SK-N-SH (cell line): ENCODE measurements around the gene AFMID. TPM values are rescaled to one million over a fixed set of nuclear protein-coding genes. Genes with fewer than 3 reads are reported as not detected.

Experiments
- CTCF ChIA-PET: fragments of 300-600, 350-600 bp; formaldehyde crosslinking; extraction: SDS; loops from one replicate; lab custom pipeline; 2021; lab: Yijun Ruan, JAX
- POLR2A ChIA-PET: fragments of 350-600 bp; sonication (Branson Sonifier 250); formaldehyde crosslinking; extraction: SDS; loops from one replicate; lab custom pipeline; 2020; ENCODE audit warnings: antibody characterized with exemption, inconsistent platforms; lab: Yijun Ruan, JAX
- DNase-seq: peaks from one replicate; pipeline ENCODE4 v3.0.0; 2012
- H2AFZ ChIP-seq: fragments of 200-600 bp; sonication (generic); 2 replicates; pipeline ENCODE4 v1.8.1; 2016; ENCODE audit warnings: antibody characterized with exemption, mild to moderate bottlenecking, low read depth
- H3F3A ChIP-seq: fragments of 200-600 bp; sonication (generic); replicated peaks from 2 replicates; pipeline ENCODE3; 2016; ENCODE audit warnings: antibody characterized with exemption, mild to moderate bottlenecking; ENCODE audit not compliant: insufficient read depth
- H3K27ac ChIP-seq, 2 experiments: fragments of 200-500 bp in 1 of 2; fragments of 200-600 bp in 1 of 2; sonication (Bioruptor generic) in 1 of 2; sonication (generic), shearing (Covaris generic) in 1 of 2; 2 replicates each; pipeline versions ENCODE4 v1.5.1 to v1.6.1; 2014 to 2016; ENCODE audit warnings: low read depth in 2 of 2, inconsistent platforms in 1 of 2, low read length in 1 of 2, mild to moderate bottlenecking in 1 of 2, mixed read lengths in 1 of 2
- H3K27me3 ChIP-seq: fragments of 200-600 bp; sonication (generic), shearing (Covaris generic); 2 replicates; pipeline ENCODE4 v1.6.1; 2016; ENCODE audit warnings: mixed run types; ENCODE audit not compliant: insufficient read depth
- H3K36me3 ChIP-seq, 2 experiments: fragments of 200-500 bp in 1 of 2; fragments of 200-600 bp in 1 of 2; sonication (Bioruptor generic) in 1 of 2; sonication (generic) in 1 of 2; replicated peaks in 1 of 2; 2 replicates each; pipeline versions ENCODE3 to v1.5.1; 2014 to 2016; ENCODE audit warnings: low read length in 1 of 2, mild to moderate bottlenecking in 1 of 2; ENCODE audit not compliant: insufficient read depth in 2 of 2, control insufficient read depth in 1 of 2
- H3K4me1 ChIP-seq, 2 experiments: fragments of 200-500 bp in 1 of 2; fragments of 200-600 bp in 1 of 2; sonication (Bioruptor generic) in 1 of 2; sonication (generic), shearing (Covaris generic) in 1 of 2; 2 replicates each; pipeline versions ENCODE4 v1.5.1 to v1.6.1; 2014 to 2016; ENCODE audit warnings: low read depth in 1 of 2, low read length in 1 of 2, mixed run types in 1 of 2; ENCODE audit not compliant: insufficient read depth in 2 of 2, control insufficient read depth in 1 of 2
- H3K4me2 ChIP-seq: fragments of 200-600 bp; sonication (generic), shearing (Covaris generic); 2 replicates; pipeline ENCODE4 v1.6.1; 2017; ENCODE audit warnings: mixed run types
- H3K4me3 ChIP-seq, 2 experiments: fragments of 200-500 bp in 1 of 2; fragments of 200-600 bp in 1 of 2; sonication (Bioruptor generic) in 1 of 2; sonication (generic), shearing (Covaris generic) in 1 of 2; 2 replicates each; pipeline versions ENCODE4 v1.5.1 to v1.8.1; 2014 to 2016; ENCODE audit warnings: low read depth in 2 of 2, inconsistent platforms in 1 of 2, low read length in 1 of 2, mild to moderate bottlenecking in 1 of 2, mixed read lengths in 1 of 2, moderate library complexity in 1 of 2
- H3K79me2 ChIP-seq: fragments of 200-600 bp; sonication (generic); 2 replicates; pipeline ENCODE4 v1.8.1; 2017; ENCODE audit warnings: mild to moderate bottlenecking; ENCODE audit not compliant: insufficient read depth
- H3K9ac ChIP-seq: fragments of 200-600 bp; sonication (generic); 2 replicates; pipeline ENCODE4 v1.6.1; 2017; ENCODE audit warnings: mixed run types
- H3K9me2 ChIP-seq: fragments of 200-600 bp; sonication (generic); 2 replicates; pipeline ENCODE4 v1.6.1; 2017; ENCODE audit warnings: mixed run types
- H3K9me3 ChIP-seq: fragments of 200-600 bp; sonication (generic); 2 replicates; pipeline ENCODE4 v1.6.1; 2017; ENCODE audit warnings: mixed run types, mild to moderate bottlenecking, moderate library complexity
- H4K20me1 ChIP-seq: fragments of 200-600 bp; sonication (generic); 2 replicates; pipeline ENCODE4 v1.6.1; 2017; ENCODE audit warnings: mild to moderate bottlenecking, mixed run types; ENCODE audit not compliant: insufficient read depth
- CHD2 ChIP-seq: fragments of 150-350 bp; IDR thresholded peaks from 2 replicates; pipeline ENCODE4 v1.6.1; 2018; ENCODE audit warnings: low read length; ENCODE audit not compliant: partially characterized antibody
- ELF1 ChIP-seq: IDR thresholded peaks from 2 replicates; pipeline ENCODE4 v1.4.0; 2012
- FOSL2 ChIP-seq: IDR thresholded peaks from 2 replicates; pipeline ENCODE4 v1.4.0; 2012; ENCODE audit warnings: low read depth, mild to moderate bottlenecking, moderate library complexity, borderline replicate concordance
- FOXJ3 ChIP-seq: sonication (generic); formaldehyde crosslinking; IDR thresholded peaks from 2 replicates; pipeline ENCODE4 v1.5.1; 2020; ENCODE audit warnings: mild to moderate bottlenecking, missing genetic modification reagents
- FOXM1 ChIP-seq: IDR thresholded peaks from 2 replicates; pipeline ENCODE4 v1.4.0; 2012; ENCODE audit warnings: low read depth, mild to moderate bottlenecking
- GATA2 ChIP-seq: sonication (generic); formaldehyde crosslinking; IDR thresholded peaks from 2 replicates; pipeline ENCODE4 v1.5.0; 2020; ENCODE audit warnings: mild to moderate bottlenecking, missing genetic modification reagents
- JUND ChIP-seq: IDR thresholded peaks from 2 replicates; pipeline ENCODE4 v1.4.0; 2012
- MEF2A ChIP-seq: IDR thresholded peaks from 2 replicates; pipeline ENCODE4 v1.4.0; 2012; ENCODE audit warnings: low read depth, borderline replicate concordance
- NRF1 ChIP-seq: IDR thresholded peaks from 2 replicates; pipeline ENCODE4 v1.6.1; 2012; ENCODE audit warnings: low read depth, mild to moderate bottlenecking, low read length
- POLR2AphosphoS5 ChIP-seq: IDR thresholded peaks from 2 replicates; pipeline ENCODE4 v1.6.1; 2012; ENCODE audit warnings: low read depth, low read length
- RFX5 ChIP-seq: IDR thresholded peaks from 2 replicates; pipeline ENCODE4 v1.6.1; 2012; ENCODE audit warnings: mild to moderate bottlenecking, improper control_type of control experiment, low read length
- RXRA ChIP-seq: IDR thresholded peaks from 2 replicates; pipeline ENCODE4 v1.4.0; 2012; ENCODE audit warnings: low read depth, mild to moderate bottlenecking, borderline replicate concordance
- SMC3 ChIP-seq: IDR thresholded peaks from 2 replicates; pipeline ENCODE4 v1.6.1; 2012; ENCODE audit warnings: low read depth, low read length, improper control_type of control experiment
- TAF1 ChIP-seq: IDR thresholded peaks from 2 replicates; pipeline ENCODE4 v1.6.1; 2012; ENCODE audit warnings: low read depth, mild to moderate bottlenecking, low read length, moderate library complexity, borderline replicate concordance
- WGBS: methylation state at CpG from one replicate; pipeline ENCODE4 v1.1.6; 2017; ENCODE audit warnings: low lambda C conversion rate; 5-methylcytosine and 5-hydroxymethylcytosine counted together
- polyA plus RNA-seq, 3 experiments: library from polyadenylated mRNA; depleted of rRNA; stranded (reverse); fragments of >200 nt; gene quantifications; 2 replicates each; pipeline ENCODE4 v1.2.3, GENCODE V29; 2012
- TF ChIP-seq, protein P1 (sequence below): IDR thresholded peaks from 2 replicates; pipeline ENCODE4 v1.6.1; 2012; ENCODE audit warnings: mild to moderate bottlenecking, low read depth, low read length, moderate library complexity
- TF ChIP-seq, protein P2 (sequence below): IDR thresholded peaks from 2 replicates; pipeline ENCODE4 v1.4.0; 2012; ENCODE audit warnings: low read depth, borderline replicate concordance

Gene AFMID
- polyA plus RNA-seq, 1 of the 3 experiments (the other 2 are of a cell fraction) = 44.4 TPM

DNA sequence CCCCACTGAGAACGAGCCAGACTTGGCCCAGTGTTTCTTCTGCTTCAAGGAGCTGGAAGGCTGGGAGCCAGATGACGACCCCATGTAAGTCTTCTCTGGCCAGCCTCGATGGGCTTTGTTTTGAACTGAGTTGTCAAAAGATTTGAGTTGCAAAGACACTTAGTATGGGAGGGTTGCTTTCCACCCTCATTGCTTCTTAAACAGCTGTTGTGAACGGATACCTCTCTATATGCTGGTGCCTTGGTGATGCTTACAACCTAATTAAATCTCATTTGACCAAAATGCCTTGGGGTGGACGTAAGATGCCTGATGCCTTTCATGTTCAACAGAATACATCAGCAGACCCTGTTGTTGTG is 27.5 kb downstream of the AFMID start:
- no peak for DNase-seq
- Histone ChIP-seq H3K4me2 (peak overlapping the region; percentile 98), H3K9ac (peak overlapping the region; percentile 92), H3F3A (no peaks in the 10 kb centered on the region), H3K9me2 (no peaks in the 10 kb centered on the region), H3K4me3 (peak overlapping the region; percentile 62 to 87), H4K20me1 (peaks cover 4% of the 10 kb centered on the region; the same call in 1 of the 2 replicates), H3K27me3 (no peaks in the 10 kb centered on the region), H3K4me1 (peaks cover 7 to 12% of the 10 kb centered on the region in 2 experiments; a peak in 2 of 4 replicates), H3K27ac (peak overlapping the region; percentile 29 to 39; a peak in 3 of 4 replicates), H3K36me3 (peaks cover 0 to 18% of the 10 kb centered on the region in 2 experiments), H3K9me3 (no peaks in the 10 kb centered on the region), H3K79me2 (peaks cover 57% of the 10 kb centered on the region), H2AFZ (peak overlapping the region; percentile 84)
- POLR2A ChIA-PET = no interaction called here
- 2% methylated on average over 5 of the region's 5 CpGs for WGBS
- CTCF ChIA-PET = interaction anchor here (0.7 to 0.8 kb wide), 2 partner anchors 8 to 28 kb away, joined by 3 to 4 read pairs; partner anchors contain the start of gene TK1
- no peak for TF ChIP-seq NRF1
- TF ChIP-seq, protein P1, sequence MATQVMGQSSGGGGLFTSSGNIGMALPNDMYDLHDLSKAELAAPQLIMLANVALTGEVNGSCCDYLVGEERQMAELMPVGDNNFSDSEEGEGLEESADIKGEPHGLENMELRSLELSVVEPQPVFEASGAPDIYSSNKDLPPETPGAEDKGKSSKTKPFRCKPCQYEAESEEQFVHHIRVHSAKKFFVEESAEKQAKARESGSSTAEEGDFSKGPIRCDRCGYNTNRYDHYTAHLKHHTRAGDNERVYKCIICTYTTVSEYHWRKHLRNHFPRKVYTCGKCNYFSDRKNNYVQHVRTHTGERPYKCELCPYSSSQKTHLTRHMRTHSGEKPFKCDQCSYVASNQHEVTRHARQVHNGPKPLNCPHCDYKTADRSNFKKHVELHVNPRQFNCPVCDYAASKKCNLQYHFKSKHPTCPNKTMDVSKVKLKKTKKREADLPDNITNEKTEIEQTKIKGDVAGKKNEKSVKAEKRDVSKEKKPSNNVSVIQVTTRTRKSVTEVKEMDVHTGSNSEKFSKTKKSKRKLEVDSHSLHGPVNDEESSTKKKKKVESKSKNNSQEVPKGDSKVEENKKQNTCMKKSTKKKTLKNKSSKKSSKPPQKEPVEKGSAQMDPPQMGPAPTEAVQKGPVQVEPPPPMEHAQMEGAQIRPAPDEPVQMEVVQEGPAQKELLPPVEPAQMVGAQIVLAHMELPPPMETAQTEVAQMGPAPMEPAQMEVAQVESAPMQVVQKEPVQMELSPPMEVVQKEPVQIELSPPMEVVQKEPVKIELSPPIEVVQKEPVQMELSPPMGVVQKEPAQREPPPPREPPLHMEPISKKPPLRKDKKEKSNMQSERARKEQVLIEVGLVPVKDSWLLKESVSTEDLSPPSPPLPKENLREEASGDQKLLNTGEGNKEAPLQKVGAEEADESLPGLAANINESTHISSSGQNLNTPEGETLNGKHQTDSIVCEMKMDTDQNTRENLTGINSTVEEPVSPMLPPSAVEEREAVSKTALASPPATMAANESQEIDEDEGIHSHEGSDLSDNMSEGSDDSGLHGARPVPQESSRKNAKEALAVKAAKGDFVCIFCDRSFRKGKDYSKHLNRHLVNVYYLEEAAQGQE = 0 out of 2 replicates have a peak, but pooled peaks have one; percentile 3

DNA sequence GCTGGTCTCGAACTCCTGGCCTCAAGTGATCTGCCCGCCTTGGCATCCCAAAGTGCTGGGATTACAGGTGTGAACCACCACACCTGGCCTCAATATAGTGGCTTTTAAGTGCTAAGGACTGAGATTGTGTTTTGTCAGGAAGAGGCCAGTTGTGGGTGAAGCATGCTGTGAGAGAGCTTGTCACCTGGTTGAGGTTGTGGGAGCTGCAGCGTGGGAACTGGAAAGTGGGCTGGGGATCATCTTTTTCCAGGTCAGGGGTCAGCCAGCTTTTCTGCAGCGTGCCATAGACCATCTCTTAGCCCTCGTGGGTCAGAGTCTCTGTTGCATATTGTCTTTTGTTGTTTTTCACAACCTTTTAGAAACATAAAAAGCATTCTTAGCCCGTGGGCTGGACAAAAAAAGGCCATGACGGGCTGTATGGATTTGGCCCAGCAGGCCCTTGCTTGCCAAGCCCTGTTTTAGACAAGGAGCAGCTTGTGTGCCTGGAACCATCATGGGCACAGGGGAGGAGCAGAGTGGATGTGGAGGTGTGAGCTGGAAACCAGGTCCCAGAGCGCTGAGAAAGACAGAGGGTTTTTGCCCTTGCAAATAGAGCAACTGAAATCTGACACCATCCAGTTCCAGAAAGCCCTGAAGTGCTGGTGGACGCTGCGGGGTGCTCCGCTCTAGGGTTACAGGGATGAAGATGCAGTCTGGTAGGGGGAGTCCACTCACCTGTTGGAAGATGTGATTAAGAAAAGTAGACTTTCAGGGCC is 32.4 kb downstream of the AFMID start:
- POLR2A ChIA-PET = interaction anchor here (1.0 to 1.2 kb wide), 2 partner anchors 15 to 18 kb away, joined by 3 read pairs; no protein-coding TSS in a partner anchor
- Histone ChIP-seq H4K20me1 (peaks cover 4% of the 10 kb centered on the region; the same call in 1 of the 2 replicates), H3K4me2 (no peak overlapping the region), H3K27me3 (no peaks in the 10 kb centered on the region), H2AFZ (no peak overlapping the region), H3K4me3 (no peak overlapping the region), H3K27ac (no peak overlapping the region; a peak in 1 of 4 replicates), H3K79me2 (peaks cover 71% of the 10 kb centered on the region), H3K9me3 (no peaks in the 10 kb centered on the region), H3K9ac (no peak overlapping the region), H3F3A (peaks cover 17% of the 10 kb centered on the region), H3K4me1 (peaks cover 12 to 25% of the 10 kb centered on the region in 2 experiments), H3K9me2 (no peaks in the 10 kb centered on the region), H3K36me3 (peaks cover 6 to 22% of the 10 kb centered on the region in 2 experiments)
- WGBS = 95% methylated on average over 11 of the region's 11 CpGs
- DNase-seq = no peak
- CTCF ChIA-PET = interaction anchor here (1.2 to 13.9 kb wide), 5 partner anchors 29 to 203 kb away, joined by 4 to 196 read pairs (median 4); partner anchors contain the start of gene TK1
- no peak for TF ChIP-seq ELF1
- TF ChIP-seq CHD2 = no peak
- TF ChIP-seq POLR2AphosphoS5 = no peak
- TF ChIP-seq MEF2A = no peak
- TF ChIP-seq GATA2 (CRISPR knock-in tag) = no peak
- TF ChIP-seq TAF1 = no peak
- no peak for TF ChIP-seq FOSL2
- TF ChIP-seq, protein P1 = no peak
- TF ChIP-seq SMC3 = no peak
- no peak for TF ChIP-seq JUND
- no peak for TF ChIP-seq NRF1
- no peak for TF ChIP-seq RFX5
- no peak for TF ChIP-seq RXRA
- TF ChIP-seq, protein P2, sequence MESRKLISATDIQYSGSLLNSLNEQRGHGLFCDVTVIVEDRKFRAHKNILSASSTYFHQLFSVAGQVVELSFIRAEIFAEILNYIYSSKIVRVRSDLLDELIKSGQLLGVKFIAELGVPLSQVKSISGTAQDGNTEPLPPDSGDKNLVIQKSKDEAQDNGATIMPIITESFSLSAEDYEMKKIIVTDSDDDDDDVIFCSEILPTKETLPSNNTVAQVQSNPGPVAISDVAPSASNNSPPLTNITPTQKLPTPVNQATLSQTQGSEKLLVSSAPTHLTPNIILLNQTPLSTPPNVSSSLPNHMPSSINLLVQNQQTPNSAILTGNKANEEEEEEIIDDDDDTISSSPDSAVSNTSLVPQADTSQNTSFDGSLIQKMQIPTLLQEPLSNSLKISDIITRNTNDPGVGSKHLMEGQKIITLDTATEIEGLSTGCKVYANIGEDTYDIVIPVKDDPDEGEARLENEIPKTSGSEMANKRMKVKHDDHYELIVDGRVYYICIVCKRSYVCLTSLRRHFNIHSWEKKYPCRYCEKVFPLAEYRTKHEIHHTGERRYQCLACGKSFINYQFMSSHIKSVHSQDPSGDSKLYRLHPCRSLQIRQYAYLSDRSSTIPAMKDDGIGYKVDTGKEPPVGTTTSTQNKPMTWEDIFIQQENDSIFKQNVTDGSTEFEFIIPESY = no peak
- no peak for TF ChIP-seq FOXJ3 (CRISPR knock-in tag)
- TF ChIP-seq FOXM1 = no peak
